Liver (tissue), 9 donors: ENCODE data around the gene ZNF862. TPM values are rescaled to one million over a fixed set of nuclear protein-coding genes. Genes with fewer than 3 reads are reported as not detected.

Experiments
- DNase-seq: peaks from one replicate; pipeline ENCODE4 v3.0.0-alpha.2; 2017; ENCODE audit warnings: low spot score
- H3K27ac ChIP-seq, 2 donors: one replicate each; pipeline ENCODE4 v1.7.0; 2013; ENCODE audit warnings: inconsistent platforms in 2 of 2, low read length in 2 of 2, control low read depth in 1 of 2, low read depth in 1 of 2, mild to moderate bottlenecking in 1 of 2
- H3K27me3 ChIP-seq, 4 donors: one replicate each; pipeline versions ENCODE4 v1.6.1 to v1.7.0; 2013; ENCODE audit warnings: low read length in 3 of 4, inconsistent platforms in 1 of 4, mild to moderate bottlenecking in 1 of 4, moderate library complexity in 1 of 4; ENCODE audit not compliant: control insufficient read depth in 4 of 4, insufficient read depth in 4 of 4
- H3K36me3 ChIP-seq, 4 donors: one replicate each; pipeline versions ENCODE4 v1.6.1 to v1.7.0; 2013; ENCODE audit warnings: low read length in 3 of 4, mild to moderate bottlenecking in 3 of 4, low read depth in 1 of 4, moderate library complexity in 1 of 4; ENCODE audit not compliant: control insufficient read depth in 4 of 4, insufficient read depth in 3 of 4
- H3K4me1 ChIP-seq, 4 donors: one replicate each; pipeline versions ENCODE4 v1.6.1 to v1.7.0; 2013; ENCODE audit warnings: low read length in 3 of 4, mild to moderate bottlenecking in 3 of 4, moderate library complexity in 1 of 4; ENCODE audit not compliant: control insufficient read depth in 4 of 4, insufficient read depth in 4 of 4
- H3K4me3 ChIP-seq, 3 donors: one replicate each; pipeline versions ENCODE4 v1.6.1 to v1.7.0; 2013; ENCODE audit warnings: low read length in 3 of 3, control low read depth in 1 of 3, low read depth in 1 of 3, mild to moderate bottlenecking in 1 of 3
- H3K9ac ChIP-seq, 2 donors: one replicate each; pipeline ENCODE4 v1.7.0; 2013; ENCODE audit warnings: low read length in 2 of 2, mild to moderate bottlenecking in 2 of 2, moderate library complexity in 2 of 2, control low read depth in 1 of 2, low read depth in 1 of 2
- H3K9me3 ChIP-seq, 4 donors: one replicate each; pipeline versions ENCODE4 v1.6.1 to v1.7.0; 2013; ENCODE audit warnings: low read length in 3 of 4; ENCODE audit not compliant: control insufficient read depth in 4 of 4
- ATF3 ChIP-seq: IDR thresholded peaks from 2 replicates; pipeline ENCODE4 v1.6.1; 2016; ENCODE audit warnings: antibody characterized with exemption
- EGR1 ChIP-seq, 2 donors: IDR thresholded peaks; 2 replicates each; pipeline ENCODE4 v1.6.1; 2016 to 2018; ENCODE audit warnings: antibody characterized with exemption in 2 of 2, low read depth in 2 of 2
- FOXA1 ChIP-seq: IDR thresholded peaks from 2 replicates; pipeline ENCODE4 v1.6.1; 2016; ENCODE audit warnings: antibody characterized with exemption
- FOXA2 ChIP-seq: IDR thresholded peaks from 2 replicates; pipeline ENCODE4 v1.6.1; 2016; ENCODE audit warnings: antibody characterized with exemption
- GABPA ChIP-seq, 2 donors: IDR thresholded peaks in 1 of 2; conservative IDR thresholded peaks in 1 of 2; 2 replicates each; pipeline ENCODE4 v1.6.1; 2016; ENCODE audit warnings: antibody characterized with exemption in 2 of 2, mild to moderate bottlenecking in 1 of 2, moderate library complexity in 1 of 2
- HNF4A ChIP-seq, 2 donors: conservative IDR thresholded peaks; 2 replicates each; pipeline ENCODE4 v1.6.1; 2016; ENCODE audit warnings: antibody characterized with exemption in 2 of 2, mild to moderate bottlenecking in 2 of 2
- HNF4G ChIP-seq: IDR thresholded peaks from 2 replicates; pipeline ENCODE4 v1.6.1; 2016; ENCODE audit warnings: antibody characterized with exemption
- JUND ChIP-seq, 2 donors: IDR thresholded peaks; 2 replicates each; pipeline ENCODE4 v1.6.1; 2016; ENCODE audit warnings: antibody characterized with exemption in 2 of 2
- MAX ChIP-seq: IDR thresholded peaks from 2 replicates; pipeline ENCODE4 v1.6.1; 2016; ENCODE audit warnings: antibody characterized with exemption
- NR2F2 ChIP-seq: IDR thresholded peaks from 2 replicates; pipeline ENCODE4 v1.6.1; 2016; ENCODE audit warnings: antibody characterized with exemption
- RAD21 ChIP-seq, 2 donors: IDR thresholded peaks; 2 replicates each; pipeline ENCODE4 v1.6.1; 2016; ENCODE audit warnings: antibody characterized with exemption in 2 of 2, mild to moderate bottlenecking in 2 of 2
- REST ChIP-seq: IDR thresholded peaks from 2 replicates; pipeline ENCODE4 v1.6.1; 2016; ENCODE audit warnings: antibody characterized with exemption, mild to moderate bottlenecking
- RXRA ChIP-seq, 2 donors: IDR thresholded peaks; 2 replicates each; pipeline ENCODE4 v1.6.1; 2017 to 2018; ENCODE audit warnings: antibody characterized with exemption in 2 of 2, mild to moderate bottlenecking in 1 of 2
- SP1 ChIP-seq: IDR thresholded peaks from 2 replicates; pipeline ENCODE4 v1.6.1; 2018; ENCODE audit warnings: antibody characterized with exemption, mild to moderate bottlenecking
- TAF1 ChIP-seq: conservative IDR thresholded peaks from 2 replicates; pipeline ENCODE4 v1.6.1; 2016; ENCODE audit warnings: antibody characterized with exemption, mild to moderate bottlenecking
- YY1 ChIP-seq: IDR thresholded peaks from 2 replicates; pipeline ENCODE4 v1.6.1; 2016; ENCODE audit warnings: antibody characterized with exemption, mild to moderate bottlenecking
- ZBTB33 ChIP-seq: IDR thresholded peaks from 2 replicates; pipeline ENCODE4 v1.6.1; 2016; ENCODE audit warnings: antibody characterized with exemption
- WGBS: extraction: QIAGEN DNeasy Blood & Tissue Kit; methylation state at CpG from one replicate; pipeline ENCODE4 v1.1.7; 2013; 5-methylcytosine and 5-hydroxymethylcytosine counted together
- polyA plus RNA-seq, 2 donors: library from polyadenylated mRNA; stranded (reverse) in 1 of 2; unstranded in 1 of 2; fragments of 200-250 nt in 1 of 2; fragments of >200 nt in 1 of 2; fragmentation: Nextera tagmentation in 1 of 2; extraction: Ambion mirVana in 1 of 2; gene quantifications; one replicate each; pipeline versions ENCODE4 v1.2.1 to v1.2.3, GENCODE V29; 2013 to 2015
- total RNA-seq, 2 donors: library from RNA; depleted of rRNA; stranded (reverse); fragments of >200 nt; gene quantifications; one replicate each; pipeline ENCODE4 v1.2.3, GENCODE V29; 2014
- donor health status: healthy.
- donor health status: healthy.
- donor health status: healthy.
- donor health status: healthy.
- donor health status: healthy.

ZNF862 gene
- total and polyA plus RNA-seq, 4 donors, result 1.9 to 9.4 (median 3.8) TPM

GRCh38 chr7:149854611-149855360, 16.6 kb downstream of the ZNF862 start:
- Histone ChIP-seq H3K27ac (no peak overlapping the region), H3K9me3 (no peaks in the 10 kb centered on the region), H3K4me3 (no peak overlapping the region), H3K9ac (peak overlapping the region in 1 of 2 donors; percentile 43), H3K4me1 (peaks cover 0 to 7% (median 4%) of the 10 kb centered on the region in 4 donors), H3K27me3 (no peaks in the 10 kb centered on the region), H3K36me3 (peaks cover 0 to 6% (median 0%) of the 10 kb centered on the region in 4 donors)
- no peak for DNase-seq
- TF ChIP-seq JUND (IDR thresholded peaks at IDR 0.05) (no peak), FOXA1 (no peak), RXRA (IDR thresholded peaks at IDR 0.05) (peak; percentile 77 to 86), HNF4A (conservative IDR thresholded peaks at IDR 0.05) (peak; percentile 90), SP1 (no peak), REST (no peak), EGR1 (IDR thresholded peaks at IDR 0.05; ENCODE audit: low read depth in 2 of 2) (no peak), MAX (no peak), TAF1 (no peak), NR2F2 (peak; percentile 78), RAD21 (IDR thresholded peaks at IDR 0.05) (peak in 1 of 2 donors; percentile 38), HNF4G (peak; percentile 70), GABPA (IDR thresholded peaks at IDR 0.05 in 1 of 2, conservative IDR thresholded peaks at IDR 0.05 in 1 of 2) (no peak), FOXA2 (no peak)
- WGBS, result 40% methylated on average over 13 of the region's 13 CpGs

DNA sequence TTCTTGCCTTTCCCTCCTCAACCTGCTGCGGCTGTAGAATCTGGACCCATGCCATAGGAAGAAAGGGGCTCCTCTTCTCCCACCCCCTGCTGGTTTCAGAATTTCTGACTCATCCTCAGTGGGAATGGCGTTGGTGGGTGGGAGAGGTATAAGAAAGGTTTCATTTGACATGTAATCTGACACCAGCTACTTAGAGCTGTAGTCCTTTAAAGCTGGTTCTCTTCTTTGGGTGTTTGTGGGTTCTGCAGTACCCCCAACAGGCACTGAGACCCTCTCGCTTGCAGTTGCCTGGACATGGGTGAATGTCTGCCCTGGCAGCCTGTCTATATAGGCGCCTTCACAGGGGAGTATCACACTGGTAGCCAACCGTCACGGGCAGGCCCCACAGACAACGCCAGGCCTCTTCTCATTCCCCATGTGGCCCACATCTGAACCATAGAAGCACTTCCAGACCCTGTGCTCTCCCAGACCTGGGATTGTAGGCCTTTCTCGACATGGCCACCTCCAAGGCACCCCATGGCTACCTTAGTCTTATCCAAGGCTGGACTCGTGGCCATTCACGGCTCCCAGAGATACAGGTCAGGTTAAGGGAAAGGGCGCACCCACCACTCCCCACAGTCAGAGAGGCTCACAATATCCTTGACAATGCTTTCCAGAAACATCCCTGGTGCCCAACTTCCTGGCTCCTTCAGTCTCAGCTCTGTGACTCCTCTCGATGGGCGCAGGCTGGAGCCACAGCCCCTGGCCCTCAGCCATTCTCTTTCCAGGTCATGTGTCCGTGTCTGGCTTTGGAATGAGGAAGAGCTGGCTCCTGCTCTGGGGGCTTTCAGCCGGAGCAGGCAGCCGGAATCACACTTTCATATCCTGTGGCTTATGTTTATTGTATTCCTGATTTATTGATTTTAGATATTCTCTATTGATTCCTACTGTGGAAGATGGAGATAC, 17.5 kb downstream of the ZNF862 start:
- Histone ChIP-seq H3K9me3 (no peaks in the 10 kb centered on the region), H3K27me3 (no peaks in the 10 kb centered on the region), H3K36me3 (peaks cover 0 to 7% (median 3%) of the 10 kb centered on the region in 4 donors), H3K4me3 (no peak overlapping the region), H3K9ac (no peak overlapping the region), H3K27ac (no peak overlapping the region), H3K4me1 (peaks cover 0 to 7% (median 4%) of the 10 kb centered on the region in 4 donors)
- DNase-seq, result no peak
- WGBS, result 89% methylated on average over 16 of the region's 16 CpGs
- TF ChIP-seq SP1 (no peak), HNF4A (conservative IDR thresholded peaks at IDR 0.05) (no peak), ZBTB33 (no peak), RAD21 (IDR thresholded peaks at IDR 0.05) (no peak), FOXA1 (no peak), YY1 (no peak), TAF1 (no peak), ATF3 (no peak), MAX (no peak), REST (no peak)
